NCI-H748 (cell line): ENCODE results near the gene CXCL13.
"Not testable (repeated sequence)": the region's sequence is repeated elsewhere in the genome, so short reads cannot be mapped to it uniquely, and the experiment has no call there.

Source experiments
- DNase-seq: peaks from one replicate; lab custom pipeline; 2025; ENCODE audit not compliant: unreplicated experiment; lab: John Stamatoyannopoulos, UW

Gene CXCL13

GRCh38 chr4:77653162-77653758 is 47.6 kb downstream of the CXCL13 start:
- DNase-seq, result no peak

GRCh38 chr4:77660318-77660717 is 54.7 kb downstream of the CXCL13 start:
- not testable (repeated sequence) for DNase-seq
